B cell (primary cell): ENCODE results near the gene SZT2. TPM values are rescaled to one million over a fixed set of nuclear protein-coding genes. Genes with fewer than 3 reads are reported as not detected.

Experiments used
- ATAC-seq: fragments of 200-7000 bp; cut with Tn5 transposase; one replicate; pipeline ENCODE4 v1.10.0; 2021; ENCODE audit warnings: low read depth, mild to moderate bottlenecking, moderate number of reproducible peaks, moderate library complexity
- CTCF ChIA-PET: fragments of 350-600 bp; sonication (Branson Sonifier 250); formaldehyde crosslinking; loops from one replicate; lab custom pipeline; 2021; ENCODE audit warnings: antibody characterized with exemption, inconsistent platforms; lab: Charles Lee
- POLR2A ChIA-PET: fragments of 350-600 bp; sonication (Branson Sonifier 250); formaldehyde crosslinking; loops from one replicate; lab custom pipeline; 2021; ENCODE audit warnings: antibody characterized with exemption; lab: Charles Lee
- DNase-seq: peaks from one replicate; pipeline ENCODE4 v3.0.0; 2013
- H2AFZ ChIP-seq: 2 replicates; pipeline ENCODE4 v1.6.1; 2012; ENCODE audit warnings: mild to moderate bottlenecking, low read depth, low read length; ENCODE audit not compliant: insufficient read depth, poor library complexity, severe bottlenecking
- H3K27ac ChIP-seq, 2 donors: 1 replicate in 1 of 2; 2 replicates in 1 of 2; pipeline ENCODE4 v1.5.1; 2012 to 2013; ENCODE audit warnings: low read length in 2 of 2, mild to moderate bottlenecking in 2 of 2, moderate library complexity in 1 of 2
- H3K27me3 ChIP-seq, 4 experiments: fragments of 200-600 bp in 1 of 4; sonication (generic) in 1 of 4; replicated peaks in 1 of 4; 1 replicate in 2 of 4; 2 replicates in 2 of 4; pipeline versions ENCODE4 v1.6.1 to v1.7.0; 2013 to 2016; ENCODE audit warnings: low read length in 3 of 4, mild to moderate bottlenecking in 2 of 4, mixed read lengths in 1 of 4, moderate library complexity in 1 of 4; ENCODE audit not compliant: insufficient read depth in 4 of 4, control insufficient read depth in 3 of 4; ENCODE audit errors: control extremely low read depth in 1 of 4
- H3K36me3 ChIP-seq, 2 experiments: replicated peaks in 1 of 2; 1 replicate in 1 of 2; 2 replicates in 1 of 2; pipeline versions ENCODE4 v1.6.1 to v1.7.1; 2013; ENCODE audit warnings: low read length in 1 of 2; ENCODE audit not compliant: insufficient read depth in 2 of 2, control insufficient read depth in 1 of 2; ENCODE audit errors: control extremely low read depth in 1 of 2, extremely low read depth in 1 of 2
- H3K4me1 ChIP-seq, 2 donors: fragments of 200-600 bp in 1 of 2; sonication (generic) in 1 of 2; 1 replicate in 1 of 2; 2 replicates in 1 of 2; pipeline versions ENCODE4 v1.5.1 to v1.6.1; 2013 to 2017; ENCODE audit warnings: low read length in 2 of 2; ENCODE audit not compliant: control insufficient read depth in 2 of 2, insufficient read depth in 2 of 2
- H3K4me2 ChIP-seq: replicated peaks from 2 replicates; pipeline ENCODE3; 2012; ENCODE audit warnings: mild to moderate bottlenecking, low read depth, low read length; ENCODE audit not compliant: poor library complexity, severe bottlenecking
- H3K4me3 ChIP-seq, 5 experiments: fragments of 200-600 bp in 1 of 5; sonication (generic) in 1 of 5; 1 replicate in 3 of 5; 2 replicates in 2 of 5; pipeline versions ENCODE4 v1.5.1 to v1.7.0; 2011 to 2016; ENCODE audit warnings: low read length in 4 of 5, mild to moderate bottlenecking in 4 of 5, low read depth in 2 of 5, control low read depth in 1 of 5, moderate library complexity in 1 of 5; ENCODE audit not compliant: insufficient read depth in 1 of 5; ENCODE audit errors: control extremely low read depth in 1 of 5, extremely low read depth in 1 of 5
- H3K79me2 ChIP-seq: fragments of 200-600 bp; sonication (generic); one replicate; pipeline ENCODE4 v1.6.0; 2016; ENCODE audit warnings: low read length; ENCODE audit not compliant: control insufficient read depth, insufficient read depth
- H3K9ac ChIP-seq: fragments of 200-600 bp; sonication (generic); 2 replicates; pipeline ENCODE4 v1.6.1; 2017; ENCODE audit warnings: mild to moderate bottlenecking, low read length, moderate library complexity
- H3K9me3 ChIP-seq, 3 donors: one replicate each; pipeline versions ENCODE4 v1.6.1 to v1.7.1; 2013; ENCODE audit warnings: low read length in 2 of 3; ENCODE audit not compliant: control insufficient read depth in 2 of 3, insufficient read depth in 1 of 3; ENCODE audit errors: control extremely low read depth in 1 of 3
- H4K20me1 ChIP-seq: 2 replicates; pipeline ENCODE4 v1.6.0; 2012; ENCODE audit warnings: mild to moderate bottlenecking, low read length; ENCODE audit not compliant: insufficient read depth, control insufficient read depth, poor library complexity, severe bottlenecking
- H3K27ac Mint-ChIP-seq: one replicate; pipeline ENCODE4 v1.8.0; 2021; ENCODE audit warnings: mixed read lengths
- H3K27me3 Mint-ChIP-seq: one replicate; pipeline ENCODE4 v1.8.0; 2021; ENCODE audit warnings: mixed read lengths
- H3K4me1 Mint-ChIP-seq: one replicate; pipeline ENCODE4 v1.8.0; 2021; ENCODE audit warnings: mixed read lengths
- H3K4me3 Mint-ChIP-seq: one replicate; pipeline ENCODE4 v1.8.0; 2021; ENCODE audit warnings: mixed read lengths
- H3K9me3 Mint-ChIP-seq: one replicate; pipeline ENCODE4 v1.8.0; 2022; ENCODE audit warnings: mixed read lengths; ENCODE audit not compliant: insufficient read depth
- EZH2 ChIP-seq: IDR thresholded peaks from 2 replicates; pipeline ENCODE4 v1.6.1; 2012; ENCODE audit warnings: borderline replicate concordance, low read depth, mild to moderate bottlenecking, moderate library complexity, low read length; ENCODE audit not compliant: insufficient read depth, poor library complexity, severe bottlenecking
- whole genome bisulfite sequencing: methylation state at CpG from one replicate; pipeline ENCODE4 v1.1.5; 2013; ENCODE audit warnings: missing lambda C conversion rate; ENCODE audit not compliant: insufficient coverage; 5-methylcytosine and 5-hydroxymethylcytosine counted together
- intact Hi-C: fragments of 100-400 bp; cut with micrococcal nuclease; formaldehyde crosslinking; loops from one replicate; pipeline ENCODE4 v1.10.0; 2022
- polyA plus RNA-seq: library from polyadenylated mRNA; depleted of rRNA; stranded (reverse); fragments of >200 nt; gene quantifications from 2 replicates; pipeline ENCODE4 v1.2.3, GENCODE V29; 2012
- total RNA-seq, 2 donors: library from RNA; stranded (reverse); fragments of 120-200 nt in 1 of 2; gene quantifications; 1 replicate in 1 of 2; 2 replicates in 1 of 2; pipeline versions ENCODE4 v1.2.3 to v1.2.4, GENCODE V29; 2013 to 2022
- TF ChIP-seq, protein P1 (sequence below): fragments of 200-600 bp; IDR thresholded peaks from one replicate; pipeline ENCODE4 v1.8.0; 2022; ENCODE audit warnings: antibody characterized with exemption, mild to moderate bottlenecking

SZT2 gene
- total and polyA plus RNA-seq, 2 donors (not counting 1 experiment from before 2014, with no cell fraction given), result 41.4 to 197 TPM

DNA sequence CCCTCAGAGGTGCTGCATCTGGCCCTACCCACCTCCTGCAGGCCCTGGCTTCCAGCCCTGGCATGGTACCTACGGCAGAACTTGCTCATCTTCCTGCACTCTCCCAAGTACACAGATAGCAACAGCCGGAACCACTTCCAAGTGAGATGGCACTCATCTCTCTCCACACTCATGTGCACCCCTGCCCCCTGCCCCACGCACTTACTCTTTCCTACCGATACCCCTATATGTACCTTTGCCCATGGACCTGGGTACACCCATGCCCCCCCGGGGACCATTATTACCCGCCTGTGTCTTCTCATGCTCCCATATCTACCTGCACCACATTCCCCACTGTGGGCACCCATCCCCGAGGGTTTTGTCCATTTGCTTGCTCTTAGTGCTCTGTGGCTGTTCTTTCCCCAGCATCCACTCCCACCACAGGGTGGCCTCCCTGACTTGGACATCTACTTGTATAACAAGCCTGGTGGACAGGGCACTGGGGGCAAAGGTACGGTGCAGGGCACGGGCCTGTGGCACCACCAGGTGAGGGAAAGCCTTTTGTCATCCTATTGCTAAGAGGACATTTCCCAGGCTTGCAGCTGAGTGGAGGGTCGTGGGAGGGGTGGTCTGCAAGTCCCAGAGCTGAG is 49.4 kb downstream of the SZT2 start:
- Histone ChIP-seq H3K9ac (no peak overlapping the region), H2AFZ (no peak overlapping the region), H3K4me2 (no peak overlapping the region), H3K79me2 (no peaks in the 10 kb centered on the region), H4K20me1 (no peaks in the 10 kb centered on the region), H3K36me3 (peaks cover 0 to 73% of the 10 kb centered on the region in 2 experiments), H3K4me3 (no peak overlapping the region), H3K27ac (no peak overlapping the region), H3K27me3 (no peaks in the 10 kb centered on the region), H3K4me1 (no peaks in the 10 kb centered on the region), H3K9me3 (peaks cover 0 to 3% (median 0%) of the 10 kb centered on the region in 3 donors)
- Mint-ChIP-seq H3K9me3 (no peaks in the 10 kb centered on the region), H3K27me3 (no peaks in the 10 kb centered on the region), H3K4me3 (no peak overlapping the region), H3K4me1 (no peaks in the 10 kb centered on the region), H3K27ac (no peak overlapping the region)
- WGBS, result 100% methylated on average over 10 of the region's 10 CpGs
- ATAC-seq (no peak), DNase-seq (no peak)
- ChIA-PET POLR2A (no interaction called here), CTCF (no interaction called here)
- no peak for TF ChIP-seq EZH2
- intact Hi-C loops, result no loop called here

DNA sequence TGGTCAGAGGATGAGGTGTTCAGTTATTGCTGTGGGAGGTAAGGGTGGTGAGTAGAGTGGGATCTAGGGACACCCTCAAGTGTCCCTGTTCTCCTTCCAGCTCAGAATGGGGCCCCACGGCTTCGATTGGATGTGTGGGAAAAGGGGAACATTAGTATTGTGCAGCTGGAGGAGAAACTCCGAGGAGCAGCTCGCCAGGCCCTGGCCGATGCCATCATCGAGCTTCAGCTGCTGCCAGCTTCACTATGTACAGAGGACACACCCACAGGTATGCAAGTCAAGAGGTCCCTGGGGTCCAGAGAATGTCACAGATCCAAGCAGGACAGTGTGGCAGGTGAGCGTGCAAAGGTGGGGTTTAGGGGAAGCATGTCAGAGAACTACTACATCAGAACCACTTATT is 50.1 kb downstream of the SZT2 start:
- 94% methylated on average over 6 of the region's 7 CpGs for WGBS
- Mint-ChIP-seq H3K27ac (no peak overlapping the region), H3K27me3 (no peaks in the 10 kb centered on the region), H3K9me3 (no peaks in the 10 kb centered on the region), H3K4me3 (no peak overlapping the region), H3K4me1 (no peaks in the 10 kb centered on the region)
- peaks cover 0 to 3% (median 0%) of the 10 kb centered on the region in 3 donors for H3K9me3 ChIP-seq
- no peaks in the 10 kb centered on the region for H3K27me3 ChIP-seq
- peaks cover 0 to 75% of the 10 kb centered on the region in 2 experiments for H3K36me3 ChIP-seq
- H3K79me2 ChIP-seq, result no peaks in the 10 kb centered on the region
- no peaks in the 10 kb centered on the region for H4K20me1 ChIP-seq
- POLR2A ChIA-PET, result no interaction called here
- H3K27ac ChIP-seq, result no peak overlapping the region
- CTCF ChIA-PET, result no interaction called here
- DNase-seq (no peak), ATAC-seq (no peak)
- H2AFZ ChIP-seq, result no peak overlapping the region
- no peak for TF ChIP-seq EZH2
- TF ChIP-seq, protein P1, sequence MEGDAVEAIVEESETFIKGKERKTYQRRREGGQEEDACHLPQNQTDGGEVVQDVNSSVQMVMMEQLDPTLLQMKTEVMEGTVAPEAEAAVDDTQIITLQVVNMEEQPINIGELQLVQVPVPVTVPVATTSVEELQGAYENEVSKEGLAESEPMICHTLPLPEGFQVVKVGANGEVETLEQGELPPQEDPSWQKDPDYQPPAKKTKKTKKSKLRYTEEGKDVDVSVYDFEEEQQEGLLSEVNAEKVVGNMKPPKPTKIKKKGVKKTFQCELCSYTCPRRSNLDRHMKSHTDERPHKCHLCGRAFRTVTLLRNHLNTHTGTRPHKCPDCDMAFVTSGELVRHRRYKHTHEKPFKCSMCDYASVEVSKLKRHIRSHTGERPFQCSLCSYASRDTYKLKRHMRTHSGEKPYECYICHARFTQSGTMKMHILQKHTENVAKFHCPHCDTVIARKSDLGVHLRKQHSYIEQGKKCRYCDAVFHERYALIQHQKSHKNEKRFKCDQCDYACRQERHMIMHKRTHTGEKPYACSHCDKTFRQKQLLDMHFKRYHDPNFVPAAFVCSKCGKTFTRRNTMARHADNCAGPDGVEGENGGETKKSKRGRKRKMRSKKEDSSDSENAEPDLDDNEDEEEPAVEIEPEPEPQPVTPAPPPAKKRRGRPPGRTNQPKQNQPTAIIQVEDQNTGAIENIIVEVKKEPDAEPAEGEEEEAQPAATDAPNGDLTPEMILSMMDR, result no peak
- no peak overlapping the region for H3K9ac ChIP-seq
- no peak overlapping the region for H3K4me2 ChIP-seq
- H3K4me3 ChIP-seq, result no peak overlapping the region
- intact Hi-C loops, result no loop called here
- no peaks in the 10 kb centered on the region for H3K4me1 ChIP-seq
